Left ventricle myocardium inferior (tissue), 1 donor: ENCODE measurements around the gene CXCL5. TPM values are rescaled to one million over a fixed set of nuclear protein-coding genes. Genes with fewer than 3 reads are reported as not detected.

Source experiments
- DNase-seq: peaks from one replicate; pipeline ENCODE4 v3.0.0-alpha.2; 2020
- H3K27ac ChIP-seq: fragments of 200-600 bp; replicated peaks from 2 replicates; pipeline ENCODE4 v1.8.0; 2021
- H3K27me3 ChIP-seq: fragments of 200-600 bp; 2 replicates; pipeline ENCODE4 v1.8.0; 2021; ENCODE audit warnings: low read depth
- H3K36me3 ChIP-seq: fragments of 200-600 bp; 2 replicates; pipeline ENCODE4 v1.8.0; 2021
- H3K4me1 ChIP-seq: fragments of 200-600 bp; 2 replicates; pipeline ENCODE4 v1.8.0; 2021
- H3K4me3 ChIP-seq: fragments of 200-600 bp; 2 replicates; pipeline ENCODE4 v1.8.0; 2021; ENCODE audit warnings: mild to moderate bottlenecking, moderate library complexity
- H3K9me3 ChIP-seq: fragments of 200-600 bp; replicated peaks from 2 replicates; pipeline ENCODE4 v1.8.0; 2021
- intact Hi-C: fragments of 100-400 bp; cut with micrococcal nuclease; formaldehyde crosslinking; loops from one replicate; pipeline ENCODE4 v1.11.0; 2022
- total RNA-seq: library from RNA; stranded (reverse); fragmentation: NEBNext Ultra II Directional; extraction: Animal tissue kit (Norgen Biotek cat#: 25700); gene quantifications from one replicate; pipeline ENCODE4 v1.2.1, GENCODE V29; 2021
- TF ChIP-seq, protein P1 (sequence below): fragments of 200-600 bp; IDR thresholded peaks from 2 replicates; pipeline ENCODE4 v1.8.0; 2021; ENCODE audit warnings: antibody characterized with exemption, mild to moderate bottlenecking, borderline replicate concordance
- donor health status: DM: no; HTN: yes; CAD: no; lungs with severe emphysema.

CXCL5 gene
- total RNA-seq, 1 donor from 2014 or later, result not detected

DNA sequence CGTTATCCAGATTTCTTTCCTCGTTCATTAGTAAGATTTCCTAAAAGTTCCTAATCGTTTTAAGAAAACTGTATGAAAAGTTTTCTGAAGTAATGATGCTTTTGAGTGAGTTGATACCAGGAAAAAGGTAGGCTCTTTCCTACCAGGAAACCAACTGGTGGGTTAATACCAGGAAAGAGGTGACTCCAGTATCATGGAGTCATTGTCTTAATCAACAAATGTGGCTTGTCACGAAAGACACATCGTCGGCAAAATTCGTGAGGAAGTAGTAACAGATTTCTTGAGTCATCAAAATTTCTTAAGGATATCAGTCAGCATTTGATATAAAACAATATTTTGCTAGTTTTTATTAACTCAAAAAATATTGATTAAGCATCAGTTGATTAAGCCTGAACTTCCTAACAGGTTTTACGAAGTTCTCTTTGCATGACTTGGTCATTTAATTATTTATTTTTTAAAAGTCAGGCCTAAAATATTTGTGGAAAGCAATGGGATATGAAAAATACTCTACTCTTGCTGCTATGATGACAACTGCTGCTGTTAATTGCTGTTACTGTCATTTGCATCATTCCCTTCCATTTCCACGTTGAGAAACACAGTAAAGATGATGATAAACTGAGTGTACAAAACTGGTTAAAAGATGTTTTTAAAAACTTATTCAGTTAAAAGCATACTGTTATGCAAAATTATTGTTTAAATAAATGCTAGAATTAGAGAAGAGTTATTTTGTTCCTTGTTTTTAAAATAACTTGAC is 7.3 kb downstream of the CXCL5 start:
- Histone ChIP-seq H3K9me3 (no peaks in the 10 kb centered on the region), H3K36me3 (no peaks in the 10 kb centered on the region), H3K4me3 (no peak overlapping the region), H3K27ac (no peak overlapping the region), H3K4me1 (no peaks in the 10 kb centered on the region), H3K27me3 (peaks cover 36% of the 10 kb centered on the region)
- intact Hi-C loops, result no loop called here
- TF ChIP-seq, protein P1, sequence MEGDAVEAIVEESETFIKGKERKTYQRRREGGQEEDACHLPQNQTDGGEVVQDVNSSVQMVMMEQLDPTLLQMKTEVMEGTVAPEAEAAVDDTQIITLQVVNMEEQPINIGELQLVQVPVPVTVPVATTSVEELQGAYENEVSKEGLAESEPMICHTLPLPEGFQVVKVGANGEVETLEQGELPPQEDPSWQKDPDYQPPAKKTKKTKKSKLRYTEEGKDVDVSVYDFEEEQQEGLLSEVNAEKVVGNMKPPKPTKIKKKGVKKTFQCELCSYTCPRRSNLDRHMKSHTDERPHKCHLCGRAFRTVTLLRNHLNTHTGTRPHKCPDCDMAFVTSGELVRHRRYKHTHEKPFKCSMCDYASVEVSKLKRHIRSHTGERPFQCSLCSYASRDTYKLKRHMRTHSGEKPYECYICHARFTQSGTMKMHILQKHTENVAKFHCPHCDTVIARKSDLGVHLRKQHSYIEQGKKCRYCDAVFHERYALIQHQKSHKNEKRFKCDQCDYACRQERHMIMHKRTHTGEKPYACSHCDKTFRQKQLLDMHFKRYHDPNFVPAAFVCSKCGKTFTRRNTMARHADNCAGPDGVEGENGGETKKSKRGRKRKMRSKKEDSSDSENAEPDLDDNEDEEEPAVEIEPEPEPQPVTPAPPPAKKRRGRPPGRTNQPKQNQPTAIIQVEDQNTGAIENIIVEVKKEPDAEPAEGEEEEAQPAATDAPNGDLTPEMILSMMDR, result no peak
- DNase-seq, result no peak

DNA sequence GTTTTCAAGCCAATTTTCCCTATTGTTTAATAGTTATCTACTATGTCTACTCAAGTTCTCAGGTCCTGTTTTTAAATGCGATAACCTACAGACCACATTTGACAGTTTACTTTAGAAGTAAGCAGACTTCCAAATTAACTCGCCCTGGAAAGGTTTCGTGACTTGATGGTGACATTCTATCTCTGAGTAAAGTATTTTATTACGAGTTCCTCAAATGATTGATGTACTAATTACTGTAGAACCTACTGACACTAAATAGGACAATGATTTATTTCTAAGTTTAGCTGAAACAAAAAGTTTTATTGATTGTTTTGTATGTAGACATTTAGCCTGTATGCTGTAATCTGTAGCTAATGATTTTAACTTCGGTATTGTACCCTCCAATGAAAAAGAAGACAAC is 8.5 kb downstream of the CXCL5 start:
- Histone ChIP-seq H3K27ac (no peak overlapping the region), H3K27me3 (peaks cover 24% of the 10 kb centered on the region), H3K4me1 (no peaks in the 10 kb centered on the region), H3K9me3 (no peaks in the 10 kb centered on the region), H3K36me3 (no peaks in the 10 kb centered on the region), H3K4me3 (no peak overlapping the region)
- intact Hi-C loops, result no loop called here
- DNase-seq, result no peak
- TF ChIP-seq, protein P1, result no peak

DNA sequence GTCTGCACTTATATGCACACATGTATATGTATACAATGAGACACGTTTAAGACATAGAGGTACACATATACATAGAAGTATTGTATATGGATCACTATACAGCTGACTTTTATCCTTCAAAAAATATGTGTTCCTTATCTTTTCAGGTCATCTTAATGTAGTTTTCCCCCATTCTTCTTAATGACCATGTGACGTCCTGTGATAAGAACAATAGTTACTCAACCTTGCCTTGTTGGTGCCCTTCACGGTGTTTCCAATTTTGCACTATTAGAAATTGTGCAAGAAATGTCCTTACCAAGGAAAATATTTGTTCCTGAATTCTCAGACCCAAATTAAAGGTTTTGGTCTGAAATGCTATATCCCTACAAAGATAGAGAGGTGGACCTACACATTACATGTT is 9.4 kb downstream of the CXCL5 start:
- TF ChIP-seq, protein P1, result no peak
- Histone ChIP-seq H3K4me1 (no peaks in the 10 kb centered on the region), H3K4me3 (no peak overlapping the region), H3K27ac (no peak overlapping the region), H3K27me3 (peaks cover 15% of the 10 kb centered on the region), H3K36me3 (no peaks in the 10 kb centered on the region), H3K9me3 (no peaks in the 10 kb centered on the region)
- no peak for DNase-seq
- intact Hi-C loops, result no loop called here

DNA sequence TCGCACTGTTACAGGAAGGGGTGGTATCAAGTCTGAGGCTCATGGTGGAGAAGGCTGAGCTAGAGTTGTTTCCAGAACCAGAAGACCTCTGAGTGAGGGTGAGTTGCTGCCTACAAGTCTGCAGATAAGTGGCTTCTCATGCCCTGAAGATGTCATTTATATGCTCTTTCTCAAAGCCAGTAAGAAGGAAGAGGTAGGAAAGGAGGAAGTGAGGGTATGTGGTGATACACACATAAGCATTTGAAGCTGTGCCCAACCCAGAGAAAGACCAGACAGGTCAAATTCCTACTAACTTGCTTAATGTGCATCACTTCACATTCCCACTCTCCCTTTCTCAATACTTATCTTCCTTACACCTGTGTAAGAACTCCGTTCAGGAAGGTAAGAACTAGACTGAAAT is 10.4 kb downstream of the CXCL5 start, which contains the start of gene PPBP:
TSS of gene PPBP (minus strand) at position 130 of the 400 bp plus-strand sequence. CDS start at position 43, 87 bp downstream.
- intact Hi-C loops, result no loop called here
- no peak for DNase-seq
- Histone ChIP-seq H3K36me3 (no peaks in the 10 kb centered on the region), H3K4me1 (no peaks in the 10 kb centered on the region), H3K4me3 (no peak within 1 kb of the TSS), H3K27ac (no peak within 1 kb of the TSS), H3K27me3 (peaks cover 9% of the 10 kb centered on the region), H3K9me3 (no peaks in the 10 kb centered on the region)
- TF ChIP-seq, protein P1, result no peak

DNA sequence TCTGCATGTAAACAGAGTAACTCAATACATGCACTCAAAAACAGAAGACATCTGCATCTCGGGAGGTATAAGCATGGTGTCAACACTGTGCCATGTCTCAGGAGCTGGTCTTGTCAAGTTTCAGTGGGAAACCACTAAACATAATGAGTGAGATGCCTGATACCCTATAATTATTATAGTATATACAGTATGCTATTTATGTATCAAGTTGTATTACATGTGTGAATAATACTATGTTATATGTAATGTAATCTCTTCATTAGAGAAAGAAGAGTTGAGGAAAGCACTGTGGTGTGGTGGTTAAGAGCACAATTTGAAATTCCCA is 13.0 kb downstream of the CXCL5 start:
- Histone ChIP-seq H3K4me1 (no peaks in the 10 kb centered on the region), H3K27ac (no peak overlapping the region), H3K36me3 (no peaks in the 10 kb centered on the region), H3K4me3 (no peak overlapping the region), H3K27me3 (peaks cover 15% of the 10 kb centered on the region), H3K9me3 (no peaks in the 10 kb centered on the region)
- TF ChIP-seq, protein P1, result no peak
- DNase-seq, result no peak
- intact Hi-C loops, result no loop called here
